Suppressor macrophage treated with lipopolysaccharide for 4 hours (primary cell): ENCODE results near the gene PLPP7.
"Not testable (repeated sequence)": the region's sequence is repeated elsewhere in the genome, so short reads cannot be mapped to it uniquely, and the experiment has no call there.

Experiments
- DNase-seq: peaks from one replicate; pipeline ENCODE4 v3.0.0-alpha.2; 2020

PLPP7 gene

GRCh38 chr9:131307974-131308373 is 18.5 kb downstream of the PLPP7 start:
- DNase-seq = no peak

- DNase-seq = no peak
Measured at GRCh38 chr9:131308452-131308851, 18.9 kb downstream of the PLPP7 start.

GRCh38 chr9:131308906-131309529 is 19.5 kb downstream of the PLPP7 start:
- no peak for DNase-seq

- DNase-seq = no peak
Measured at GRCh38 chr9:131309530-131310276, 20.2 kb downstream of the PLPP7 start.

GRCh38 chr9:131310833-131311554 is 21.5 kb downstream of the PLPP7 start:
- no peak for DNase-seq

GRCh38 chr9:131312246-131312645 is 22.7 kb downstream of the PLPP7 start:
- no peak for DNase-seq

GRCh38 chr9:131312822-131313770 is 23.6 kb downstream of the PLPP7 start:
- DNase-seq = no peak

GRCh38 chr9:131318231-131319085 is 28.9 kb downstream of the PLPP7 start:
- DNase-seq = no peak

GRCh38 chr9:131319486-131319885 is 30.0 kb downstream of the PLPP7 start:
- no peak for DNase-seq

GRCh38 chr9:131320031-131320685 is 30.6 kb downstream of the PLPP7 start:
- no peak for DNase-seq

GRCh38 chr9:131323629-131324028 is 34.1 kb downstream of the PLPP7 start:
- DNase-seq = no peak

GRCh38 chr9:131324736-131325679 is 35.5 kb downstream of the PLPP7 start:
- DNase-seq = no peak

GRCh38 chr9:131329241-131329641 is 39.7 kb downstream of the PLPP7 start:
- no peak for DNase-seq

- no peak for DNase-seq
Measured at GRCh38 chr9:131330814-131331600, 41.5 kb downstream of the PLPP7 start.

GRCh38 chr9:131331996-131332395 is 42.5 kb downstream of the PLPP7 start:
- DNase-seq = not testable (repeated sequence)

- DNase-seq = no peak
Measured at GRCh38 chr9:131333771-131334628, 44.5 kb downstream of the PLPP7 start.

- DNase-seq = peak; percentile 15
Measured at GRCh38 chr9:131334629-131335367, 45.3 kb downstream of the PLPP7 start.
